GM04504 (cell line): ENCODE data around the gene RALGPS1.
A peak's percentile ranks its signal among the peaks of the same experiment; 100 is the strongest.

Experiments
- DNase-seq: peaks from one replicate; pipeline ENCODE4 v3.0.0-alpha.2; 2012; ENCODE audit warnings: low read depth

The RALGPS1 gene

GRCh38 chr9:127225801-127226625, 311.4 kb downstream of the RALGPS1 start:
- DNase-seq = no peak

- DNase-seq = no peak
Measured at GRCh38 chr9:127229691-127230417, 315.3 kb downstream of the RALGPS1 start.

- DNase-seq = no peak
Measured at GRCh38 chr9:127231666-127232065, 317.1 kb downstream of the RALGPS1 start.

- no peak for DNase-seq
Measured at GRCh38 chr9:127232833-127233549, 318.4 kb downstream of the RALGPS1 start.

GRCh38 chr9:127233550-127233949, 319.0 kb downstream of the RALGPS1 start:
- no peak for DNase-seq

GRCh38 chr9:127233989-127234388, 319.4 kb downstream of the RALGPS1 start:
- DNase-seq = no peak

- no peak for DNase-seq
Measured at GRCh38 chr9:127237801-127238200, 323.2 kb downstream of the RALGPS1 start.

GRCh38 chr9:127241354-127241753, 326.8 kb downstream of the RALGPS1 start:
- DNase-seq = no peak

- peak; percentile 83 for DNase-seq
Measured at GRCh38 chr9:127244609-127245601, 330.3 kb downstream of the RALGPS1 start.

GRCh38 chr9:127245637-127246164, 331.1 kb downstream of the RALGPS1 start:
- no peak for DNase-seq

- no peak for DNase-seq
Measured at GRCh38 chr9:127248241-127248640, 333.7 kb downstream of the RALGPS1 start.

GRCh38 chr9:127249877-127250276, 335.3 kb downstream of the RALGPS1 start:
- no peak for DNase-seq

GRCh38 chr9:127250896-127251391, 336.4 kb downstream of the RALGPS1 start:
- DNase-seq = no peak

- no peak for DNase-seq
Measured at GRCh38 chr9:127252410-127253318, 338.1 kb downstream of the RALGPS1 start.

GRCh38 chr9:127253446-127253845, 338.9 kb downstream of the RALGPS1 start:
- no peak for DNase-seq

GRCh38 chr9:127255692-127256091, 341.1 kb downstream of the RALGPS1 start:
- DNase-seq = no peak

GRCh38 chr9:127256324-127256723, 341.7 kb downstream of the RALGPS1 start:
- DNase-seq = no peak

GRCh38 chr9:127258606-127259471, 344.3 kb downstream of the RALGPS1 start:
- no peak for DNase-seq

GRCh38 chr9:127262602-127263001, 348.0 kb downstream of the RALGPS1 start:
- no peak for DNase-seq
